Neural progenitor cell (in vitro differentiated cells): ENCODE measurements around the gene ATRN.

Source experiments
- EZH2 ChIP-seq: fragments of 200-600 bp; sonication (generic); IDR thresholded peaks from 2 replicates; pipeline ENCODE4 v1.6.1; 2017; ENCODE audit warnings: antibody characterized with exemption, mild to moderate bottlenecking, moderate library complexity
- EZH2phosphoT487 ChIP-seq: fragments of 200-600 bp; sonication (generic); IDR thresholded peaks from 2 replicates; pipeline ENCODE4 v1.6.1; 2017; ENCODE audit warnings: antibody characterized with exemption
- TF ChIP-seq, protein P1 (sequence below): fragments of 200-600 bp; sonication (generic); IDR thresholded peaks from 2 replicates; pipeline ENCODE4 v1.5.1; 2017; ENCODE audit warnings: antibody characterized with exemption, mild to moderate bottlenecking

GRCh38 chr20:3697588-3698305 is 226.9 kb downstream of the ATRN start:
- TF ChIP-seq, protein P1, sequence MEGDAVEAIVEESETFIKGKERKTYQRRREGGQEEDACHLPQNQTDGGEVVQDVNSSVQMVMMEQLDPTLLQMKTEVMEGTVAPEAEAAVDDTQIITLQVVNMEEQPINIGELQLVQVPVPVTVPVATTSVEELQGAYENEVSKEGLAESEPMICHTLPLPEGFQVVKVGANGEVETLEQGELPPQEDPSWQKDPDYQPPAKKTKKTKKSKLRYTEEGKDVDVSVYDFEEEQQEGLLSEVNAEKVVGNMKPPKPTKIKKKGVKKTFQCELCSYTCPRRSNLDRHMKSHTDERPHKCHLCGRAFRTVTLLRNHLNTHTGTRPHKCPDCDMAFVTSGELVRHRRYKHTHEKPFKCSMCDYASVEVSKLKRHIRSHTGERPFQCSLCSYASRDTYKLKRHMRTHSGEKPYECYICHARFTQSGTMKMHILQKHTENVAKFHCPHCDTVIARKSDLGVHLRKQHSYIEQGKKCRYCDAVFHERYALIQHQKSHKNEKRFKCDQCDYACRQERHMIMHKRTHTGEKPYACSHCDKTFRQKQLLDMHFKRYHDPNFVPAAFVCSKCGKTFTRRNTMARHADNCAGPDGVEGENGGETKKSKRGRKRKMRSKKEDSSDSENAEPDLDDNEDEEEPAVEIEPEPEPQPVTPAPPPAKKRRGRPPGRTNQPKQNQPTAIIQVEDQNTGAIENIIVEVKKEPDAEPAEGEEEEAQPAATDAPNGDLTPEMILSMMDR: no peak
- no peak for TF ChIP-seq EZH2
- no peak for TF ChIP-seq EZH2phosphoT487
